Fibroblast of mammary gland (primary cell): ENCODE data around the gene GPC6.
"Not testable (repeated sequence)": the region's sequence is repeated elsewhere in the genome, so short reads cannot be mapped to it uniquely, and the experiment has no call there.

Experiments
- DNase-seq: peaks from one replicate; pipeline ENCODE4 v3.0.0-alpha.2; 2010; ENCODE audit warnings: low read depth
- H3K4me3 ChIP-seq: 2 replicates; pipeline ENCODE4 v1.5.1; 2011; ENCODE audit warnings: low read depth, mild to moderate bottlenecking, low read length, moderate library complexity; ENCODE audit not compliant: control insufficient read depth
- TF ChIP-seq, protein P1 (sequence below): conservative IDR thresholded peaks from 2 replicates; pipeline ENCODE4 v1.5.1; 2011; ENCODE audit warnings: low read depth, low read length, inconsistent platforms; ENCODE audit not compliant: control insufficient read depth, insufficient read depth

The GPC6 gene

DNA sequence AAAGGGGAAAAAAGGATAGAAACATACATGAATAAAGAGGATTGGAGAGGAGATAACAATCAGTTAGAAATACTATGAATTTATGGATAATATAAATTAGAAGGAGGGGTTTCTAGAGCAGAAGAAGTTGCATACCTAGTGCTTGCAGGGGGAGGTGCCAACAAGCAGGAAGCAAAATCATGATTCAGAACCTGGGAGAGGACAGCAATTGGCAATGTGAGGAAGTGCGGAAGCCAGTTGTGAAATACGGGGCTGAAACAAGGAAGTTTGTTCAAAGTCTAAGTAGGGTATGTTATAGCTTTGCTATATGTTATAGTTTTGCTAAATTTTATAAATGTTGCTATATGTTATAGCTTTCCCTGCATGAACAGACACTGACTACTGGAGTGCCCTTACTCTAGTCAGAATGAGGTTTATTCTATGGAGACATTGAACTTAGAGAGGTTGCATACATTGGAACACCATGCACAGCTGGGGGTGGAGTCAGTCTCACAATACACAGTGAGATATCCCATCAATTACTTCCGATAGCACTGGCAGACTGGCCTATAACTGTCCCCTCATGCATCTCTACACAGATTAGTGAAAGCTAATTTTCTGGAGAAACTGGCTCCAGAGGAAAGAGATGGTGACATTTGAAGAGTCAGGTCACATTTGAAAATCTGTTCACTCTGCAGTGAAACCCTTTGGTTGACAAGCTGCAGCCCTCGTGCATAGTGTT lies 92.1 kb downstream of the GPC6 start:
- peak; percentile 53 for DNase-seq
- H3K4me3 ChIP-seq = no peak overlapping the region
- TF ChIP-seq, protein P1, sequence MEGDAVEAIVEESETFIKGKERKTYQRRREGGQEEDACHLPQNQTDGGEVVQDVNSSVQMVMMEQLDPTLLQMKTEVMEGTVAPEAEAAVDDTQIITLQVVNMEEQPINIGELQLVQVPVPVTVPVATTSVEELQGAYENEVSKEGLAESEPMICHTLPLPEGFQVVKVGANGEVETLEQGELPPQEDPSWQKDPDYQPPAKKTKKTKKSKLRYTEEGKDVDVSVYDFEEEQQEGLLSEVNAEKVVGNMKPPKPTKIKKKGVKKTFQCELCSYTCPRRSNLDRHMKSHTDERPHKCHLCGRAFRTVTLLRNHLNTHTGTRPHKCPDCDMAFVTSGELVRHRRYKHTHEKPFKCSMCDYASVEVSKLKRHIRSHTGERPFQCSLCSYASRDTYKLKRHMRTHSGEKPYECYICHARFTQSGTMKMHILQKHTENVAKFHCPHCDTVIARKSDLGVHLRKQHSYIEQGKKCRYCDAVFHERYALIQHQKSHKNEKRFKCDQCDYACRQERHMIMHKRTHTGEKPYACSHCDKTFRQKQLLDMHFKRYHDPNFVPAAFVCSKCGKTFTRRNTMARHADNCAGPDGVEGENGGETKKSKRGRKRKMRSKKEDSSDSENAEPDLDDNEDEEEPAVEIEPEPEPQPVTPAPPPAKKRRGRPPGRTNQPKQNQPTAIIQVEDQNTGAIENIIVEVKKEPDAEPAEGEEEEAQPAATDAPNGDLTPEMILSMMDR = no peak

DNA sequence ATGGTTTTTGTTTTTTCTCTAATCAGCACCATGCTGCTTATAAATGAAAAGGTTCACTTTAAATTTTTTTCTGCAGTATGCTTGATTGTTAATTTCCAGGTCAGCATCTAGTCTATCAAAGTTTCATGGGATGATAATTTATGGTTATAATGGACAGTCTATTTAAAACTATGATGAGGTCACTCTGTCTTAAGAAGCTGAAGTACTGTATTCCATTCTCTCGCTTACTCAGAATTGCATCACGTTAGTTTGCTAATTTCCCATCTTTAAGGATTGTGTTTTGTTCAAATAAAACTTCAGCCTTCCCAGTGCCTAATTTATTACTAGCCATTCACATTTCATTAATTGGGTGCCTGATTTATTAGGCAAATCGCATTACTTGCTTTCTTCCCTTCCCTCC lies 94.3 kb downstream of the GPC6 start:
- TF ChIP-seq, protein P1 = no peak
- H3K4me3 ChIP-seq = no peak overlapping the region
- DNase-seq = peak; percentile 64

DNA sequence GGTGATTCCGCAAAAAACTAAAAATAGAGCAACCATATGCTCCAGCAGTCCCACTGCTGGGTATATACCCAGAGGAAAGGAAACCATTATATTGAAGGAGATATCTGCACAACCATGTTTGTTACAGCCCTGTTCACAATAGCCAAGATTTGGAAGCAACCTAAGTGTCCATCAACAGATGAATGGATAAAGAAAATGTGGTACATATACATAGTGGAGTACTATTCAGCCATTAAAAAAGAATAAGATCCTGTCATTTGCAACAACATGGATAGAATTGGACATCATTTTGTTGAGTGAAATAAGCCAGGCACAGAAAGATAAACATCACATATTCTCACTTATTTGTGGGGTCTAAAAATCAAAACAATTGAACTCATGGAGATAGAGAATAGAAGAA lies 97.3 kb downstream of the GPC6 start:
- DNase-seq, H3K4me3 ChIP-seq: not testable (repeated sequence)

DNA sequence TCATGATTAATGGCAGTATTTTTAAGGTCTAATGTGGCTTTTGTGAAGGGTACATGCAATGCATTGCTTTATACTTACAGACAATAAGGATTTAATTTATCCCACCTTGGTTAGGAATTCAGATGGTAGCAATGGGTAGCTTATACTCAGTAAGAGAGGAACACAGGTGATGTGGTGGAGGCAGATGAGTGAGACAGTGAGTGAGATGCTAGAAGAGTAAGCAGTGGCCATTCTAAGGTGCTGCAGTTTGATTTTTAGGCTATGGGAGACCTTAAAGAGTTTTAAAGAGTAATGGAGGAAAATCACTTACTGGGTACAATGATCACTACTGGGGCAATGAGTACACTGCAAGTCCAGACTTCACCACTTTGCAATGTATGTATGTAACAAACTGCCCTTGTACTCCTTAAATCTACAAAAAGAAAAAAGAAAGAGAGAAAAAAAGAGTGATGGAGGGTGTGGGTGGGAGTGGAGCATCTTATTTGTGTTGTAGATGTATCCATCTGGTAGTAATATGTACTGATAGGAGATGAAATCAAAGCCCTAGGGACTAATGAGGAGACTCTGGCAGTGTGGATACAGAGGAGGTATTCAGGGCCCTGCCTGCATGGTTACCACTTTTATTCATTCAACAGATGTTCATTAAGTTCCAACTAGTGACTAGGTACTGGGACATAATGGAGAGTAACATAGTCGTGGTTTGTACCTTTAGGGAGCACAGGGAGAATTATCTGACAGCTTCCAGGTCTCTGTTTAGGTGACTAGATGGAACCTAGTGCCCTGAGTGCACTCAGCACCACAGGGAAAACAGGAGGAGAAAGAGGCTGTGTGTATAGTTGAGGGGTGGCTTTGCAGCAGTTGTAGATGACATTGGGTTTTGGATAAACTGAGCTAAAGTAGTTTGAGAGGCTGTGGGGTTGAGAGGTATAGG lies 99.0 kb downstream of the GPC6 start:
- TF ChIP-seq, protein P1 = no peak

DNA sequence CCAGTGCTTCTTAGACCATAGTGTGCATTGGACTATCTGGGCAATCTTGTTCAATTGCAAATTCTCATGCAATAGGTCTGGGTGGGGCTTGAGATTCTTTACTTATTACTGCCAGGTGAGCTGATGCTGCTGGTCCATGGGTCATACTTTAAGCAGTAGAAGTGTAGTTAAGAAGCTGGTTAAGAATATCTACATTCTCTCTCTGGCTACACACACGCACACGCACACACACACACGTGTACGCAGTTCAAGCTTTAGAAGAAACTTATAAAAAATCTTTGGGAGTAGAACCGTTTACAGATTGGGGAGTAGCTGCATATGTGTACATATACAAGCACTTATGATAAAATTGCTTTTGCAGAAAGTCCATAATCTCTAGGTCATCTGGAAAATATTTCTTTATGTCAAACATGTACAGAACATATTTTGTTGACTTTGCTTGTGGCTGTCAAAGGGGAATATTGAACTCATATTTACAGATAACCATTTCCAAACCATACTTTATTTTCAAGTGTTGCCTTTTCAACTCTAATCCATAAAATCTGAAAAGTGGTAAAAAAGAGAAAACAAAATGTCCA lies 99.7 kb downstream of the GPC6 start:
- TF ChIP-seq, protein P1 = no peak

More for the DNA sequence above, 99.0 kb downstream of the GPC6 start:
- DNase-seq = no peak
- no peak overlapping the region for H3K4me3 ChIP-seq

DNA sequence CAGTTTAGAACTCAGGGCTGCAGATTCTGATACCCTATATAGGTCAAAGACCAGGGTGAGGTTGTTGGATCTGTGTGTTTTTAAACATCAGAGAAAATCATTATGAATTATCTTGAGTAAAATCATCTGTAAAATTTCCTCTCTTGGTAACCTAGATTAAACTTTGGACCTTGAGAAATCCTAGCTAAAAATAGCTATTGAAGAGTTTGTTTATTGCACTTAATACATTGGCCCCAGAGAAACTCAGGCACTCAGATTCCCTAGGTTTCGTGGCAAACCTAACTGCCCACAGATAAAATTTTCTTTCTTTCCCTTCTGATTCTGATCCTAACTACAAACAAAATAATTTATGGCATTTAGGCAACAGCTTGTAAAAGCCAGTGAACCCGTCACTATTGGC lies 102.3 kb downstream of the GPC6 start:
- no peak overlapping the region for H3K4me3 ChIP-seq
- no peak for DNase-seq
- TF ChIP-seq, protein P1 = no peak

More for the DNA sequence above, 99.7 kb downstream of the GPC6 start:
- no peak for DNase-seq
- no peak overlapping the region for H3K4me3 ChIP-seq

DNA sequence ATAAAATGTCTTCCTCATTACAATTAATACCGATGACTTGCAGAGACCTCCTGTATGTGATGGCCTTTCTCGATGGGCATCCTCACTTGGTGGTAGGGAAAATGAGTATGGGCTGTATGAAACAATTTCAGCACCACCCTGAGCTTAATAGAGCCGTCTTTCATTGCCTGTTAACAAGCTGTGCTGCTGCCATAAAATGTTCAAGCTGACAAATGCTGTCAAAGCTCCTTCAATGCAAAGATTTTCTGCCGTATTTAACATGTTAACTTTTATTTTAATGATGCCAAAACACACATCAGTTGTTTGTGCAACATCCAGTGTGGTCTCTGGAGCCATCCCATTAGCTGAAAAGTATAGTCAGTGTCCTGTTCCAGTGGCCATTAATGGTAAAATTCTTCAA lies 110.1 kb downstream of the GPC6 start:
- TF ChIP-seq, protein P1 = no peak
- DNase-seq = no peak
- H3K4me3 ChIP-seq = no peak overlapping the region
